ENCODE results near the gene BMPR1A. TPM values are rescaled to one million over a fixed set of nuclear protein-coding genes. Genes with fewer than 3 reads are reported as not detected.

The BMPR1A gene
- total and polyA plus RNA-seq, 9 of the 15 experiments (the other 6 are each of a cell fraction or from before 2014, with no cell fraction given) = 1.6 to 17.5 (median 9.1) TPM

- Histone ChIP-seq H2AFZ (ENCODE audit: low read depth, low read length) (no peak overlapping the region), H3K4me2 (ENCODE audit: insufficient read depth, low read length) (no peak overlapping the region), H3K4me3 (no peak overlapping the region), H3K27ac (ENCODE audit: extremely low read depth, low read depth, low read length) (no peak overlapping the region), H4K20me1 (replicated peaks; ENCODE audit: control insufficient read depth, insufficient read depth, low read length) (no peaks in the 10 kb centered on the region), H3K9ac (ENCODE audit: insufficient read depth in 1 of 2, low read depth in 2 of 2, low read length in 2 of 2) (no peak overlapping the region), H3K4me1 (replicated peaks in 1 of 2; ENCODE audit: control insufficient read depth in 2 of 2, insufficient read depth in 2 of 2, low read length in 2 of 2) (peaks cover 0 to 5% of the 10 kb centered on the region in 2 experiments; a peak in 2 of 5 replicates), H3K9me1 (ENCODE audit: control insufficient read depth, insufficient read depth, low read length) (no peaks in the 10 kb centered on the region), H3K36me3 (ENCODE audit: control insufficient read depth, insufficient read depth, low read length) (0 out of 3 replicates have a peak, but pooled peaks cover 3% of the 10 kb centered on the region), H3K27me3 (ENCODE audit: control insufficient read depth in 2 of 2, insufficient read depth in 2 of 2, low read length in 2 of 2) (no peaks in the 10 kb centered on the region), H3K9me3 (replicated peaks; ENCODE audit: control insufficient read depth, insufficient read depth, low read depth, low read length) (no peaks in the 10 kb centered on the region), H3K79me2 (ENCODE audit: control insufficient read depth, insufficient read depth, low read length) (peaks cover 28% of the 10 kb centered on the region)
- DNase-seq (ENCODE audit: extremely low read depth in 1 of 4, low spot score in 3 of 4) = no peak
- ChIA-PET CTCF (ENCODE audit: low intra/inter-chr PET ratio) (no interaction called here), POLR2A (no interaction called here)
- in situ Hi-C loops (cut with MboI) (no loop called here), intact Hi-C loops (cut with micrococcal nuclease) (no loop called here)
- TF ChIP-seq ZNF274 (IDR thresholded peaks at IDR 0.05; ENCODE audit: borderline replicate concordance, low read depth, low read length) (no peak), ZNF197 (CRISPR knock-in tag; IDR thresholded peaks at IDR 0.05; ENCODE audit: low read depth) (no peak), ZMIZ1 (IDR thresholded peaks at IDR 0.05; ENCODE audit: low read depth in 2 of 2, low read length in 2 of 2) (no peak), HDAC1 (IDR thresholded peaks at IDR 0.05) (no peak), NRF1 (conservative IDR thresholded peaks at IDR 0.05 in 1 of 2, IDR thresholded peaks at IDR 0.05 in 1 of 2) (no peak), ZNF436 (CRISPR knock-in tag; IDR thresholded peaks at IDR 0.05) (no peak), KDM1A (IDR thresholded peaks at IDR 0.05) (0 out of 4 replicates have a peak, but pooled peaks of 1 of the 2 experiments have one; percentile 17)
- FAIRE-seq = no peak
- no peak for ATAC-seq
- 56% methylated on average over 5 of the region's 5 CpGs for WGBS (ENCODE audit: insufficient coverage, low coverage, missing lambda C conversion rate)
- no TSS peak for BruUV-seq (replicated peaks)
Measured at GRCh38 chr10:86815640-86816039, 59.2 kb downstream of the BMPR1A start.

All from K562 (cell line).